ENCODE results near the gene RING1.

DNA sequence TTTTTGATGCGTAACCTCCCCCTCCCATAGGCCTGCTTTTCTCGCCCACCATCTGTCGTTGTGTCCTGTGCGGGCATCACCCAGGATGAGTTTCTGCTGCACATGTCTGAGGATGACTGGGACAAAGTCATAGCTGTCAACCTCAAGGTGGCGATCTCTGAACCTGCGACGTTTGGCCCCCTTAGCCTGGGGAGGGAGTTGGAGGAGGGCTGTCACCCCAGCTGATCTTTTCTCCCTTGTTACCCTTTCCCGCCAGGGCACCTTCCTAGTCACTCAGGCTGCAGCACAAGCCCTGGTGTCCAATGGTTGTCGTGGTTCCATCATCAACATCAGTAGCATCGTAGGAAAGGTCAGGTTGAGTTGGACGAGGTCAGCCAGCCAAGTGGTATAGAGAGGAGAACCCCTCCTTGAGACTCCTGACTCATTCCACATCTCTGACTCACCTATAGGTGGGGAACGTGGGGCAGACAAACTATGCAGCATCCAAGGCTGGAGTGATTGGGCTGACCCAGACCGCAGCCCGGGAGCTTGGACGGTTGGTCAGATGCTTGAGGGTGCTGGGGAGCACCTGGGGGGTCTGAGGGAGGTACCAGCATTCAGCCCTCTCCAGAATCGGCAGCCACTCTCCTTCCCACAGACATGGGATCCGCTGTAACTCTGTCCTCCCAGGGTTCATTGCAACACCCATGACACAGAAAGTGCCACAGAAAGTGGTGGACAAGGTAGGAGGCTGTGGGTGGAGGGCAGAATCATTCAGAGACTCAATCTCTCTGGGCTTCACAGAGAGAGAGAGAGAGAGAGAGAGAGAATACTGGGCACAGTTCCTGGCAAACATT, 2.9 kb upstream of the RING1 start:
- TF ChIP-seq, protein P1, sequence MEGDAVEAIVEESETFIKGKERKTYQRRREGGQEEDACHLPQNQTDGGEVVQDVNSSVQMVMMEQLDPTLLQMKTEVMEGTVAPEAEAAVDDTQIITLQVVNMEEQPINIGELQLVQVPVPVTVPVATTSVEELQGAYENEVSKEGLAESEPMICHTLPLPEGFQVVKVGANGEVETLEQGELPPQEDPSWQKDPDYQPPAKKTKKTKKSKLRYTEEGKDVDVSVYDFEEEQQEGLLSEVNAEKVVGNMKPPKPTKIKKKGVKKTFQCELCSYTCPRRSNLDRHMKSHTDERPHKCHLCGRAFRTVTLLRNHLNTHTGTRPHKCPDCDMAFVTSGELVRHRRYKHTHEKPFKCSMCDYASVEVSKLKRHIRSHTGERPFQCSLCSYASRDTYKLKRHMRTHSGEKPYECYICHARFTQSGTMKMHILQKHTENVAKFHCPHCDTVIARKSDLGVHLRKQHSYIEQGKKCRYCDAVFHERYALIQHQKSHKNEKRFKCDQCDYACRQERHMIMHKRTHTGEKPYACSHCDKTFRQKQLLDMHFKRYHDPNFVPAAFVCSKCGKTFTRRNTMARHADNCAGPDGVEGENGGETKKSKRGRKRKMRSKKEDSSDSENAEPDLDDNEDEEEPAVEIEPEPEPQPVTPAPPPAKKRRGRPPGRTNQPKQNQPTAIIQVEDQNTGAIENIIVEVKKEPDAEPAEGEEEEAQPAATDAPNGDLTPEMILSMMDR (IDR thresholded peaks at IDR 0.05; ENCODE audit: low read length): peak; percentile 42; the same call in 1 of the 2 replicates
- TF ChIP-seq EZH2 (IDR thresholded peaks at IDR 0.05; ENCODE audit: borderline replicate concordance, low read length): no peak
